ENCODE data around the gene PIK3R4.

The PIK3R4 gene

GRCh38 chr3:130748981-130749380, 2.4 kb upstream of the PIK3R4 start:
- no peak for TF ChIP-seq CTCF (IDR thresholded peaks at IDR 0.05; ENCODE audit: low read depth, low read length, missing control alignments)
- in situ Hi-C loops (cut with HindIII; ENCODE audit: low sequenced_read_pairs), result no loop called here
- no peak overlapping the region for H3K4me3 ChIP-seq (ENCODE audit: low read depth, low read length)
- DNase-seq (ENCODE audit: low read depth), result no peak

DNA sequence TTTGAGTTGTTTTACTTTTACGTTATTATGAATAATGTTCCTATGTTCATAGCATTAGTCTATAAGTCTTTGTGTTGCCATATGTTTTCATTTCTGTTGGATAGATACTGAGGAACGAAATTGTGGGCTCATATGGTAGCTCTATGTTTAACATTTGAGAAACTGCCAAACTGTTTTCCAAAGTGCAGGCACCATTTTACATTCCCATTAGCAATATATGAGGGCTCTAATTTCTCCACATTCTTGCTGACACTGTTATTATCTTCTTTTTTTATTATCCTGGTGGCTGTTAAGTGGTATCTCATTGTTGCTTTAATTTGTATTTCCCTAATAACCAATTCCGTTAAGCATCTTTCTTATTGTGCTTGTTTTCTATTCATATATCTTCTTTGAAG, 1.8 kb upstream of the PIK3R4 start:
- TF ChIP-seq CTCF (IDR thresholded peaks at IDR 0.05; ENCODE audit: low read depth, low read length, missing control alignments), result no peak
- DNase-seq (ENCODE audit: low read depth), result no peak
- in situ Hi-C loops (cut with HindIII; ENCODE audit: low sequenced_read_pairs), result no loop called here
- H3K4me3 ChIP-seq (ENCODE audit: low read depth, low read length), result no peak overlapping the region

DNA sequence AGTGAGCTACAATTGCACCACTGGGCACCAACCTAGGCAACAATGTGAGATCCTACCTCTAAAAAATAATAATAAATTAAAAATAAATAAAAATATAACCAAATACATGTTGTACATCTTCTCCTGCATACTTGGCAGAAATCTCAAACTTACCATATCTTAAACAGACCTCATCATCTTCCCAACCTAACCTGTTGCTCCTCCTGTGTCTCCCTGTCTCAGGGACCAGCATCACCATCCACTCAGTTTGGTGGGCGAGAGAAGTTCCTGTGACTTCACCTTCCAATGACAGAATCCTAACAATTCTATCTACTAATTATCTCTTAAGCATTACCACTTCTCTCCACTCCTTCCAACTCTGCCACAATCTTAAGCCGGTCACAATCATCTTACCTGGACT, 3.3 kb downstream of the PIK3R4 start:
- no peak for TF ChIP-seq CTCF (IDR thresholded peaks at IDR 0.05; ENCODE audit: low read depth, low read length, missing control alignments)
- no peak overlapping the region for H3K4me3 ChIP-seq (ENCODE audit: low read depth, low read length)
- in situ Hi-C loops (cut with HindIII; ENCODE audit: low sequenced_read_pairs), result no loop called here
- DNase-seq (ENCODE audit: low read depth), result no peak

DNA sequence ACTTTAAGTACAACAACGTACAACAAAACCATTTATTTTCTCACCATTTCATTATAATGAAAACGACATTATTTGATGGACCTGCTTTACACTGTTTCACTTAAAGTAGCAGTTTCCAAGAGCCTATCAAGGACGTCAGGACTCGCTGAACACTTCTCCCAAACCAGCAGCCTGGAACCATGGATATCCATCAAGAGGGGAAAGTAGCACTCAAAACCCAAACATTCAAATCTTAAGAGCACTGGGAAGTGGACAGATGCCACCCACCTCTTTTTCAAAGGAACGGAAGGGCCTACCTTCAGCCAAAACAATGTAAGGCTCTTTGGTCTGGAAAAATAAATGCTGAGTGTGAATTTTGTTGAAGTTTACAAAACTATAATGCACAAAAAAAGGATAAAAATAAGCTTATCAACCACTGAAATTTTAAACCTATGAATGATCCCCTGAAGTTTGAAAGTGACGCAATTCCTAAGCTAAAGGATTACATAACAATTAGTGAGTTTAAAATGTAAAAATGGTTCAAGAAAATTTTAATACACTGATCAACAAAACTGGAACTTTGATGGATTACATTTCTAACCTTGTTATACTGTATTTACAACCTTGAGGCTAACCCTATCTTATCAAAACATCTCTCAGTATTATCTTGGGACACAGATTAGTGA, 4.6 kb downstream of the PIK3R4 start:
- no peak for DNase-seq (ENCODE audit: low read depth)

DNA sequence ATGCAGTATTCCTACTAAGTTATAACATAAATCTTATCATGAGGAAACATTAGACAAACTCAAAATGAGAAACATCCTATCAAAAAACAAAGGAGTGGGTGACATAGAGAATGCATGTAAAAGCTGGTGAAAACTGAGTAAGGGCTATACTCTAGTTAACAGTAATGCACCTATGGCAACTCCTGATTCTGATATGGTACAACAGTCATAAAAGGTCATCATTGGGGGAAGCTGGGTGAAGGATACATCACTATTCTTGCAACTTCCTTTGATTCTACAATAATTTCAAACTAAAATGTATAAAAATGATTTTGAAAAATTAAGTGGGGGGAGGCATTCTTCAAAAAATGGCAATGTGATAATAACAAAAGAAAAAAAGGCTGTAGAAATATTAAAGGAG, 6.8 kb downstream of the PIK3R4 start:
- no peak for TF ChIP-seq CTCF (IDR thresholded peaks at IDR 0.05; ENCODE audit: low read depth, low read length, missing control alignments)
- no peak overlapping the region for H3K4me3 ChIP-seq (ENCODE audit: low read depth, low read length)
- in situ Hi-C loops (cut with HindIII; ENCODE audit: low sequenced_read_pairs), result no loop called here
- no peak for DNase-seq (ENCODE audit: low read depth)

More for the DNA sequence above, 4.6 kb downstream of the PIK3R4 start:
- in situ Hi-C loops (cut with HindIII; ENCODE audit: low sequenced_read_pairs), result no loop called here
- no peak overlapping the region for H3K4me3 ChIP-seq (ENCODE audit: low read depth, low read length)
- no peak for TF ChIP-seq CTCF (IDR thresholded peaks at IDR 0.05; ENCODE audit: low read depth, low read length, missing control alignments)

DNA sequence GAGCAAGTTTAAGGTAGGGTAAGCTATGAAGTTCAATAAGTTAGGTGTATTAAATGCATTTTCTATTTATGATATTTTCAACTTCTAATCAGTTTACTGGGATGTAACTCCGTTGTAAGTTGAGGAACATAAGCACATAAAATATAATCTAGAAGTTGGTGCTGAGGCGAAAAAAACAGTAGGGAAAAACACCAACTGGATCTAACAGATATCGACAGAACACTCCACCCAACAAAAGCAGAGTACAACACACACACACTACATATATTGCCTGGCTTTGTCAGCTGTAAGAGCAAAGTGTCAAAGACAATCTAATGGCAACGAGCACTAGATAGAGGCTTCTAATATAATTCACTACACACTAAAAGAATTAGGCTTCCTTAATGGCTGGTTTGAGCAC, 8.4 kb downstream of the PIK3R4 start:
- in situ Hi-C loops (cut with HindIII; ENCODE audit: low sequenced_read_pairs), result no loop called here
- TF ChIP-seq CTCF (IDR thresholded peaks at IDR 0.05; ENCODE audit: low read depth, low read length, missing control alignments), result no peak
- no peak overlapping the region for H3K4me3 ChIP-seq (ENCODE audit: low read depth, low read length)
- no peak for DNase-seq (ENCODE audit: low read depth)

All from astrocyte of the cerebellum (primary cell).